ENCODE results near the gene HNMT.

The HNMT gene

GRCh38 chr2:138061961-138062360 is 97.7 kb downstream of the HNMT start:
- DNase-seq = no peak

DNA sequence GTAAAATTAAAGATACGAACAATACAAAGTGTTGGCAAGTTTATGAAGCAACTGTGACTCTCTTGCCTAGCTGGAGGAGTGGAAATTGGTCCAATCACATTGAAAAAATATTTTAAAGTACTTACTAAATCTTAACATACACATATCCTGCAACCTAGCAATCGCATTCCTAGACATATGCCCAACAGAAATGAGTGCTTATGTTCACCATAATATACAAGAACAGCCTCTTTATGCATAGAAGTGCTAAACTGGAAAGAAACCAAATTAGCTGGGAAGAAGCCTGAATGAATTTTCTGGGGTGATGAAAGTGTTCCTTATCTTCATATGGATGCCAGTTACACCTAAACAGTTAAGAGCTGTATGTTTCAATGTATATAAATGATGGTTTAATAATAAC is 98.9 kb downstream of the HNMT start:
- no peak for DNase-seq
